GM19395 (cell line): Measurements from ENCODE around the gene COX7A2.
A peak's percentile ranks its signal among the peaks of the same experiment; 100 is the strongest.

ENCODE experiments used
- ATAC-seq: cut with Tn5 transposase; IDR thresholded peaks from one replicate; pipeline ENCODE4 v1.9.1; 2021; ENCODE audit warnings: mild to moderate bottlenecking, moderate library complexity; ENCODE audit not compliant: unreplicated experiment

COX7A2 gene

GRCh38 chr6:75222261-75222660 lies 21.3 kb downstream of the COX7A2 start:
- no peak for ATAC-seq

- no peak for ATAC-seq
Measured at GRCh38 chr6:75221116-75221515, 22.5 kb downstream of the COX7A2 start.

DNA sequence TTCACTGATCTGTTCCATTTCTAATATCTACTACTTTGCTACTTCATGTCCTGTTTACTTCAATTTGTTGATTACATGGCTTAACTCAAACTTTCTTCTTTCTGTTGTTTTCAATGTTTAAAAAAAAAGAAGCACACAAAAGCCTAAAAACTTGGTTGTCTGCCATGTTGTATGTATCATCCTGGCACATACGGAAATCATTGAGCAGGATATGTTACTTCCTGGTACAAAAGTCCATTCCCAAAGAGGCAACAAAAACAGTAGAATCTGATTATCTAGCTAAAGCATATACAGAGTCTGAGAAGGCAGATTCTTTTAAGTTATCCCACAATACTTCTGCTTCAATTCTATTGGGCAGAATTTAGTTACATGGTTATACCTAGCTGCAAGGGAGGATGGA lies 23.2 kb downstream of the COX7A2 start:
- no peak for ATAC-seq

- ATAC-seq: no peak
Measured at GRCh38 chr6:75219263-75219662, 24.3 kb downstream of the COX7A2 start.

DNA sequence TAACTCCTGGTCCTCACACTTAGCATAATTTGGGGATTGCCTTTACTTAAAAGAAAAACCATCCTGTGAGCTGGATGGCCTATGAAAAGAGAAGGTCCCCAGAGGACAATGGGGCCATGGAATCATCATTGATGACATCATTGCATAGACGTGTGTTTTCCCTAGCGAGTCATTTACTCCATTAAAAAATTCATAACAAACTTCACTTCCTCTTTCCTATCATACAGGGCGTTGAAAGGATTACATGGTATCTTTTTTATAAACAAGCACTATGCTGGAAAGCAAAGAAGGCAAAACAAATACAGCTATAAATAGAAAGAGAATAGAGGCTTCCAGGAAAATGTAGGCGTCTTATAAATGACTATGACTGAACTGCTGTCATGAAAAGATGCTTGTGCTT lies 26.4 kb downstream of the COX7A2 start:
- ATAC-seq: no peak

DNA sequence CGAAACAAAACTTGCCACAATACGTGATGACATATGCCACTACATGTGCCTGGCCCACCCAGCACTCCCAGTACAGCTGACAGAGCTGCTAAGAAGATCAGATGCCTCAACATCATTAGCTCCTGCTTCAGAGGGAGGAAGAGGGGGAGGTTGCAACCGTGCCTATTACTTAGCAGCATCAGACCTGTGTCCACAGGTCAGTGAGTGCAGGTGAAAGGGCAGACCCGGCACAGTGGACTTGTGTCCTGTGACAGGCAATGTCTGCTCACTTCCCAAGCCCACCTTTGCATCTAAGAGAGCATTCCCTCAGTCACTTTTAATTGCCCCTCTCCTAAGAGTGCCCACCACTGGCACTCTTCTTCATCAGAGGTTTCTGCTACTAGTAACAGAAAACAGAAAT lies 28.3 kb downstream of the COX7A2 start:
- ATAC-seq: no peak

- peak; percentile 47 for ATAC-seq
Measured at GRCh38 chr6:75213732-75214131, 29.9 kb downstream of the COX7A2 start.

GRCh38 chr6:75213112-75213511 lies 30.5 kb downstream of the COX7A2 start:
- ATAC-seq: no peak

DNA sequence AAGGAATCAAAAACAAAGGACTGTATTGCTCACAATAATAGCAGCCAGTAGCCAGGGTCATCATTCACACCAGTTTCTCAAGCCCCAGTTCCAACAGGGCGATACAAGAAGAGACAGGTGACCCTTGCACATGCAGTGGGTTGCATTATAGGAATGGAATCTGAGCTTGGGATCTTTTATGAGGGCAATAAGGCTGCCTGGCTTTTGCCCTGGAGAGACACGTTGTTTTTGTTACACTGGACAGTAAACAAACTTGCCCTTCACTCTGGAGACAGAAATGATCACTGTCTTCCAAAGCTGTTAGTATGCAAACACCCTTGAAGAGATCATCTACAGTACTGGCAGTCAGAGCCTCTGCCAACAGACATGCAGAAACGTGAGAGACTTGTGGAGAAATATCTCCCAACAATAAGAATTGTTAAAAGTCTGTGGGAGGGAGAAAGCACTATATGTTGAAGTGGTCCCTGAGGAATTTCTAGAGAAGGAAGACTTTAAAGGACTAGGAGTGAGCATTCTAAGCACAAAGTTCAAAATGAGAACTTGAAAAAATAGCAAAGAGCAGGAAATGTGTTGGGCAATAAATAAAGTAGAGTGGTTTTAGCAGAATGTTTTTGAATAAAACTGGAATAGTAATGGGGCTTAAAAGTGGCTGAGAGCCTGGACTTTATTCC lies 31.5 kb downstream of the COX7A2 start:
- no peak for ATAC-seq

- ATAC-seq: no peak
Measured at GRCh38 chr6:75210885-75211739, 32.5 kb downstream of the COX7A2 start.

DNA sequence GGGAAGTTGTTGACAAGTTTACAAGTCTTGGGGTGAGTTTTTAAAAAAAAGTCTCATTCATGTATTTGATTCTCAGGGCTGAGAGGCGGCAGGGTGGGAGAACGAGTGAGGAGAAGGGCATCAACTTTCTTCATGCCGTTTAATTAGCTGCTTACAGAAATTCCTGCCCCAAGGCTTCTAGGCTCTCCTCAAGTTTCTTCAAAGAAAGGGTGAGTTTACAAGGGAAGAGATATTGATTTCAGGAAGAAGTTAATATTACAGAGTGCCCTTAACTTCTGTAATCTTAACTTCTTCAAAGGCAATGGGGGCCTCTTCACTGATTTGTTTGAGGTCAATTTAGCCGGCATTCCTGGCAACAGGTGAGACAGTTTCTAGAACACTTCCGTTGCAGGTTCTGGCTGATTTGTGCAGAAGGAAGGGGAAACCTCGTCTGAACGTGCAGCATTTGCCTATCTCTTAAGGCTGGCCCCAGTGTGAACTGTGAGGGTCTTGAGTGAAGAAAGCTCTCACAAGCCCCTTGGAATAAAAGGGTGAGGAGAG lies 34.3 kb downstream of the COX7A2 start:
- no peak for ATAC-seq

- peak; percentile 75 for ATAC-seq
Measured at GRCh38 chr6:75208298-75209183, 35.1 kb downstream of the COX7A2 start.

DNA sequence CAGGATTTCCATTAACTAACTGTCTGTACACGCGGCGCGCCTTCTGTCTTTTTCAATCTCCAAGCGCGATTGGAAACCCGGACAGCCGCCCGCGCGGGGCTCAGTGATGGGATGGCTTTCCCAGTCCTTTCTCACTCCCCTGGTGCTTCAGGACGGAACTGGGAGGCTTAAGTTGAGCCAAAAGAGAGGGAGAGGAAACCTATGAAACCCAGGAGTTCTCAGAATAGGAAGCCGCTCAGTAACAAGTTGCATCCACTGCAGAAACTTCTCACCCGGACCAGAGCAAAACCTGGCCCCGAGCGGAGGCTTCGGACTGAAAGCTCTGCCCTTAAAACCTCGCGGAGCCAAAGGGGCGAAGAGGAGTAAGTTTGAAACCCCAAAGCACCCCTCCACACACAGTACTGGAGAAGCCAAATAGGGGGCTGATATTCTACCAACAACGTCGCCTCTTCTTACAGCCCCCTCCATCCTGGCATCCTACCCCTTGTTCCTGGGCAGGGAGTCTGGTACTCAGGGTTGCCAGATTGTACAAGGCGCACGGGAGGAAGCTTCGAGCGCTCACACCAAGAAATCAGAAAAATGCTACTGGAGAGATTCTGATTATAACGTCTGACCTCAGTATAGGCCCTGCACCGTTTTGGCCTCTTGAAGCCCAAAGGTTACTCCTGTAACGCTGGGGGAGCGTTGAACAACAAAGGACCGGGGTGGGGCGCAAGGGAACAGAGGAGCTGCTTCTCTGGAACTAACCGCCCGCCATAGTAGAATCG lies 36.8 kb downstream of the COX7A2 start:
- no peak for ATAC-seq

DNA sequence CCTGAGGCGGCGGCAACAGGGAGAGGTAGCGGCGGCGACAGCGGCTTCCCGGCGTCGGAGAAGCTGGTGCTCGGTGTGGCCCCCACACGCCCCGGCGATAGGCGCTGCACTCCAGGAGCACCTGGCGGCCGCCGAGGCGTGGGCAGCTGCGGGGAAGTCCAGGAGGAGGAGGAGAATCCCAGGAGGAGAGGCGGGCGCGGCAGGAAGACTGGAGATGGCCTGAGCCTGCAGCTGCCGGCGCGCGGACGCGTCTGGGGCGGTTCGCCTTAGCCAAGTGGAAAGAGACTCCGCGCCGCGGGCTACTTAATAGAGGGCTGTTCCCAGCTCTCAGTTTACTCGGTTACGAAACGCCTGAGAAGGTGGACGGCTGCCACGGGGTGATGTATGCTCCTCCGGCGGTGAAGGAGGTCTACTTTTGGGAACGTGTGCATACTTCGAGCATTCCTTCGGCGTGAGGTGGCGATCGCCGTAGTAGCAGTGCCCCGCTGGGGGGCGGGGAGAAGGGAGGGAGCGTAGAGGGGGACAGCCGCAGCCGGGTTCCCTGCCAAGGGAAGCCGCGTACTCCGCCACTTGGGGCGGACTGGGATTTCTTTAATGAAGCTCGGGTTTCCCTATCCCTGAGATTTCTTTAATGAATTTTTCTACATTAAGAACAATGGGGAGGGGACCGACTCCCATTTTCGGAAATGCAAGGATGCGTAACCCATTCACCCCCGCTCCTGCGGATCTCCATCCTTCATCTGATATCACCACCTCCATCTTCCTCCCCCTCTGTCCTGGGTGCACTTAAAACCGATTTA lies 37.6 kb downstream of the COX7A2 start, which contains the start of gene COL12A1:
Gene COL12A1, minus strand, starts transcription at position 278 of the 800 bp plus-strand sequence. CDS start 3,261 bp downstream, outside the sequence.
- ATAC-seq: no peak

GRCh38 chr6:75204959-75205775 lies 38.4 kb downstream of the COX7A2 start:
- no peak for ATAC-seq

GRCh38 chr6:75204217-75204958 lies 39.2 kb downstream of the COX7A2 start:
- no peak for ATAC-seq

GRCh38 chr6:75203721-75204120 lies 39.9 kb downstream of the COX7A2 start:
- no peak for ATAC-seq

DNA sequence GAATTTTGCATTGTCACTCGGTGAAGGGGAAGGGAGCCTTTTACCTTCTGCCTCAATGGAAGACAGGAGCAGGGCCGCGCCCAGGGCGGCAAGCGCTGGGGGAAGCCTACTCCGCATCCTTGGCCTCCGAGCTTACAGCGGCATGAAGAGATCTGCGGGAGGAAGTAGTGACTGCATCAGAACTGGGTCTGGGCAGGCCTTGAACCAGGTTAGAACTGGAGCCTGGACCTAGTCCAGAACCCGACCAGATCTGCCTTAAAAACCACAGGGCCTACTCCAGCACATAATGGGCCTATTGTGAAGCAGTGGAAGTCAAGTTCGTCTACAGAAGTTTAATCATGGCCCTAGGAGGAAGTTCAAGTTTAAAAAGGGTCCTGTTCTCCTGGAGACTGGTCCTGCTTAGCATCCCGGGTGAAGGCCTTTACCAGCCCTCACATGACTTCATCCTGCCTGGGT lies 40.9 kb downstream of the COX7A2 start:
- ATAC-seq: no peak
